SH-SY5Y (cell line): ENCODE results near the gene DSEL.

Experiments
- GATA2 ChIP-seq: IDR thresholded peaks from 2 replicates; pipeline ENCODE4 v1.6.1; 2011; ENCODE audit warnings: mild to moderate bottlenecking, low read depth, low read length
- GATA3 ChIP-seq: IDR thresholded peaks from 2 replicates; pipeline ENCODE4 v1.6.1; 2011; ENCODE audit warnings: low read depth, mild to moderate bottlenecking, low read length, moderate library complexity

DNA sequence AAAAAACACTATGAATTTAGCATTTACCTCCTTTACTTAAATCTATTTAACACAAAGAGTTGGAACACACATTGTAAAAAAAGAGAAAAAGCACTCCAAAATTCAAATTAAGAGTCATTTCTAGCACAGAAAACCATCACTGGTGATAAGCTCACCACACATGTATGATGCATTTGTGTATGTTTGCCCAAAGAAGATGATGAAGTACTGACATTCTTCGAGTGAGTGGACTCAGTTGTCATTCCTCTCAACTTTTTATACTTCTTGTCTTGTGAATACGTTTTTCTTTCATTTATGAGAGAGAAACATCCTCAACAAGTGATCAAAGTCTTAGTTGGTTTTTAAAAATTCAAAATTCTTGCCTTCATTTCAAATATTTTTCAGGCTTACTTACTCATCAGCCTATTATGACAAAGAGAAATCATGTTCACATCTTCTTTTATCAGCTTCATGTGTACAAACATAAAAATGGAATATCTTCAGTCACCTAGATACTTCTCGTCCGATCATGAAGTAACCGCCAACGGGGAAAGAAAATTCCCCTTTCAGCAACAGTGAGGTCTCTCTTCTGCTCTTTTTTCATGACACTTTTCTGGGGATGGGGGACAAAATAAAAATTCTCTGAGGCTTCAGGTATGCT, 1.5 kb downstream of the DSEL start:
- no peak for TF ChIP-seq GATA3
- no peak for TF ChIP-seq GATA2
